UCSD-AML1 (cell line): ENCODE measurements around the gene EPOP.

Experiments
- DNase-seq: peaks from one replicate; lab custom pipeline; 2025; ENCODE audit not compliant: unreplicated experiment; lab: John Stamatoyannopoulos, UW

The EPOP gene

DNA sequence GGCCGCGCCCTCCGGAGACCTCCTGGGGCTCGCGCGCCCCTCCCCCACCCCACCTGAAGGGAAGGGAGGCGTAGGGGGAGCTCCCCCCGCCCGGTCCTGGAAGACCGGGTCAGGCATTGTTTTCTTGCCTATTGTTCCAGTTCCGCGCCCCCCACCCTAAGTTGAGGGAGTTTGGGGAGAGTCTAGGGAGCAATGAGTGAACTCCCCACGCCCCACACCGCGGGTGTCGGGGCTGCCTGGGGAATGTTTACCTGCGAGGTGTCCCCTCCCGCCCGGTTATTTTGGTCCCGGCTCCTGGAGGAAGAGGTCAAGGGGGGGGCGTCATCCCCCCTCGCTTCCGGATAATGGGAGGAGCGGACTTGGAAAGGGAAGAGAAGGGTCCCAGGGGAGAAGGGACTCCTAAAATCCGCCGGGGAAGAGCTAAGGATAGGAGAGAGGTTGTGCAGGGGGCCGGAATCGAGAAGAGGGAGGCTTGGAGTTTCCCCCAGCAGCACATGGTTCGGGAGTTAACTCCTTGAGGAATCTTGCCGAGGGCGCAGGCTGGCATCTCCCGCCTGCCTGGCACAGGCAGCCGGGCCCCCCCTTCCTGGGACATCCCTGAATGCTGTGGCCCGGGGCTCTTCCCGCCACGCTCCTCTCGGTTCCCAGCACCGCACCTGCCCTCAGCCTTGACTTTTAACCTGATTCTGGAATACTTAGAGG, 31.2 kb upstream of the EPOP start:
- DNase-seq: peak; percentile 24

DNA sequence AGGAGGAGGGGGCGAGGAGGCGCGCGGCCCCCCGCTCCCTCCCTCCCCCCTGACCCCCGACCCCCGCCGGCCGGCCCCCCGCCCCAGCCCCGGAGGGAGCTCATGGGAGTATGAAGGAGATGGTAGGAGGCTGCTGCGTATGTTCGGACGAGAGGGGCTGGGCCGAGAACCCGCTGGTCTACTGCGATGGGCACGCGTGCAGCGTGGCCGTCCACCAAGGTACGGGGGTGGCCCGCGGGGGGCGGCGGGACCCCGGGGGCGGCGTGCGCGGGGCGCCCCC, 30.7 kb upstream of the EPOP start:
- no peak for DNase-seq

DNA sequence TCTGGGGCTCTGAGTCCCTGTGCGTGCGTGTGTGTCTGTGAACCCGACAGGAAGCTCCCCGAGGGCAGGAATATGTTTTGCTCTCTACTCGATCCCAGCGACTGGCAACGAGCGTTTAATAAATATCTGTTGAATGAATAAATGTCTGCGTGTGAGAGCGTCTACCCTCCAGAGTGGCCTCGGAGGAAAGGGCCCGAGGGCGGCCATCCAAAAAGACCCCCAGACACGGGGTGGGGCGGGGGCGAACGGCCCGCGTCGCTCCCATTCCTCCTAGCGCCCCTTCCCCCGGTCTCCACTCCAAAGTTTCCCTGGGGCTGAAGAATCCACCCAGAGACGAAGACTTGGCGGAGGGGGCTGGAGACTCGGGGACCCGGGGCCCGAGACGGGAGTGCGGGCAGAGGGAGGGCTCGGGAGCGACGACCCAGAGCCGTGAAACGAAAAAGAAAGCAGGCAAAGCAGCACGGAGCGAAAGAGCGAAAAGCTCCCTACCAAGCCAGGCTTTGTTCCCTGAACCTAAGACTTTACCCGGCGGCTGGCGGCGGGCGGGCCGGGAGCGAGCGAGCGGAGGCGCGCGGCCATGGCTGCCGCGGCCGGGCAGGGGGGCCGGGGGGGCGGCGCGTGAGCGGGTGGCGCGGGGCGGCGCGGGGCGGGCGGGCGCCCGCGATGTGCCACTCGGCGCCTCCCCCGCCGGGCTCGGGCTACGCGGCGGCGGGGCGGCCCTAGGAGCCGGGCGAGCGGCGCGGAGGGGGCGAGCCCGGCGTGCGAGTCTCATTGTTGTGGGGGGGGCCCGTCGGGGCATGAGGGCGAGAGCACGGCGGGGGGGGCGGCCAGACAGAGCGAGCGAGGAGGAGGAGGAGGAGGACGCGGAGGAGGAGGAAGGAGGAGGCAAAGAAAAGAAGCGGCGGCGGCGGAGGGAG, 30.1 kb upstream of the EPOP start, which contains the start of gene MLLT6:
TSS of gene MLLT6 (plus strand) at position 668 of the 917 bp plus-strand sequence. CDS start 360 bp downstream, outside the sequence.
- peak; percentile 66 for DNase-seq

DNA sequence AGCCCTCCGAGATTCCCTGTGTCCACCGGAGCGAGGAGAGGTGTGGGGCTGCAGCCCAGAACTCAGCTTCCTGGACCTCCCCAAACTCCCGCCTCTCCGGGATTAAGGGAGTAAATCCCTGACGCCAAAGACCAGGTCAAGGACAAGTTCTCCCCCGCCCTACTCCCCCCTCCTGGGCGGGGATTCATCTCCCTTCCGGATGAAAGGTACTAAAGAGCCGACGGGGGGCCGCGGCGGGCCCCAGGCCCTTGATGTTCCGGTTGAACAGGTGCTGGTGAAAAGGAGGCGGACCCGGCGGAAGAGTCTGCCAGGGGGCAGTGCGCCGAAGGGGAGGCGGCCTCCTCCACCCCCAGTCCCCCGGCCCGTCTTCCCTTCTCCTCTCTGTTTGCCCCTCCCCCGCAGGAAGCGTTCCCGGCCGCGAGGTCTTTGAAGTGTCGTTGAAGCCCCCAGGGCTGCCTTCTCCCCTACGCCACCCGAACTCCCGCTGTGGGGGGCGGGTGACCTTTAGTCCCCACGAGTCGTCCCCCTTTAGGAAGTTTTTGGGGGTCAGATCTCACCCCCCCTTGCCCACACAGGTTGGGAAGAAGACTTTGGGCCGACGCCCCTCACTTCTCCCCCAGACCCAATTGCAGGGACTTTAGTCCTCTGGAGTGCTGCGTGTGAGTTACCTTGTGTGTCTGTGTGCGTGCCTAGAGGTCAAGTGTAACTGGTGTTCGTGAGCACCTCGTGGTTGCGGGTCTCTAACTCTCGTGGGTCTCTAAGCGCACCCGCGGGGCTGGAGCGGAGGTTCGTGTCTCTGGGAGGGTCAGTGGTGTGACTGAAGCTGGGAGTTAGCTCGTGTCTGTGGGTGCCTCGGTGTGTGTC, 29.2 kb upstream of the EPOP start:
- DNase-seq: peak; percentile 79

DNA sequence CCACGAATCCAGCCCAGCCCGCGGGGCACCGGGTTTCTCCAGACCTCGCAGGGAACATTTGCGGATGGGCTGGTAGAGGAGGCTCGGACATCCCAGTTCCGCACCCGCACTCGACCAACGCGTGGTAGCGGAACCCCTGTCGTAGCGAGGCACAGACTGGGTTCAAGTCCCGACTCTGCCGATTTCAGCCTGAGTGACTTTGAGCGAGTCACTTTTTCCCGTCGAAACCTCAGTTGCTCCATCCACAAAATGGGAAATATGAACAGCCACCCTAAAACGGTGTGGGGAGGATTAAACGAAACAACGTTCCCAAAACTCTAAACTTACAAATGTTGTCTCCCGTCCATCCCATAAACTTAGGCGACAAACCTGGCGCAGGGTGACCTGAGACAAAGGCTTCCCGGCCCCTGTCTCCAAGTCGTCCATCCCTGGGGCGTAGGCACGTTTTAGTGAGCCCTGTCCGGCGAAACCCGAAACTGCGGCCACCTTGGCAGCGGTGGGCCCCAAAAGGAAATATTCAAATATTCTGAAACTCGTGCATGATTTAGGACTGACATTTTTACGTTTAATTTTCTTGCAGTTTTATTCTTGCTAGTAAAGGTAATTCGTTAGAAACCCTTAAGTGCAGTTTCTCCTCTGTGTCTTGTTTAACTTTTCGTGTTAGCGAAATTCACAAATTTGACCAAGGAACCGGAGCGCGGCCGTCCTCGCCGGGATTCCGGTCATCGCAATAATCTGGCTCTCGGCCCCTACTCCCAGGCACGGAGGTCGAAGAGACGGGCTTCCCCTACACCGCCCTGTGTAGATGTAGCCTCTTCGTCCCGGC, 28.4 kb upstream of the EPOP start:
- DNase-seq: peak; percentile 58

DNA sequence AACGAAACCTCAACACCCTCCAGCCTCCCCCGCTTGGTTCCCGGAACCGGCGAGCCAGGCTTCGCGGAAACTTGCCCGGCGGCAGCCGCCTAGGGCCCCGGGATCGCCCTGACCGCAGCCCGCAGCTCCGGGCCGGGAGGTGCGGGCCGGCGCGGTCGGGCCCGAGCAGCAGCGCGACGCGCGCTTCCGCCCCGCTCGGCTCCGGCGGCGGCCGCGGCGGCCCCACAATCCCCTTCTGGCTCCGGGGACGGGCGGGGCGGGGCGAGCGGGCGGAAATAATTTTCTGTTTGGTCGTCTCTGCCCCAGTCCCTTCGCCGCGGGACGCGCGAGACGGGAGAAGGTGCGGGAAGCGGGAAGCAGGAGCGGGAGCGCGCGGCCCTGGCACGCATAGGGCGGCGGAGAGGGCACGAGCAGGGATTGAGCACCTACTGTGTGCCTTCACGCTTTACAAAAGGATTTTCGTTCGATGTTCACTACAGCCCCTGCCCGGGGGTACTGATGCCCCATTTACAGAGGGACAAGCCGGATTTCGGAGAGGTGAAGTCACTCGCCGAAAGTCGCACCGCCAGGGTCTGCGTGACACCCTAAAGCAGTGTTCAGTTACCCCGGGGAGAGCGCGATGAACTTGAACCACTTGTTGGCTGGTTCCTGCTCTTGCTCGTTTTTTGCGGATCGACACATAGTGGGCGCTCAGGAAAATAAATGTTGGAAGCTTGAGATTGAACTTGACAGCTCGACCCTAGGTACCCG, 27.6 kb upstream of the EPOP start:
- peak; percentile 89 for DNase-seq

DNA sequence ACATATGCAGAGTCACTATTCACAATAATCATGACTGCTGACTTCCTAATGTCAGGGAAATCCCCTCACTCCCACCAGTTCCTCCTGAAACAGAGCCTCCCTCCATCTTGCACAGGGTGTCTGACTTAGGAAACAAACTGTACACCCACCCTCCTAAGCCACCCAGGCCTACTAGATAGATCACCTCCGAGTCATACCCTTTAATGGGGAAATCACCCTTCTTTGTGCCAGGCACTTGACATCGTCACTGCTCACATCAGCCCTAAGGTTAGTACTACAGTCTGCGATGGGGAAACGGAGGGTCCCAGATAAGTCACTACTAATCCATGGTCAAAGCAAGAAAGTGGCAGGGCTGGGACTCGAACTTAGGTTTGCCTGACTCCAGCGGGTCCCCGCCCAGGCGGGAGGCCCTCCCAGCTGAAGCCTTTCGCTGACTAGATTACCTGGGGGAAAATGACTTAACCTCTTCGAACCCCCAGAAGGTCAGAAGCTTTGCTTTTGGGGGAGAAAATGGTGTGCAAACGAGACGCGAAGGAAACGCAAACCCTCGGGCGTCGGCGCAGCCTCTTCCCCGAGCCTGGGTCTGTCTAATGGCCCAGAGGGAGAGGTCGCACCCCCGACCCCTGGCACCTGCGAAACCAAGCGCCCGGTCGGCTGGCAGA, 26.9 kb upstream of the EPOP start:
- DNase-seq: peak; percentile 75

DNA sequence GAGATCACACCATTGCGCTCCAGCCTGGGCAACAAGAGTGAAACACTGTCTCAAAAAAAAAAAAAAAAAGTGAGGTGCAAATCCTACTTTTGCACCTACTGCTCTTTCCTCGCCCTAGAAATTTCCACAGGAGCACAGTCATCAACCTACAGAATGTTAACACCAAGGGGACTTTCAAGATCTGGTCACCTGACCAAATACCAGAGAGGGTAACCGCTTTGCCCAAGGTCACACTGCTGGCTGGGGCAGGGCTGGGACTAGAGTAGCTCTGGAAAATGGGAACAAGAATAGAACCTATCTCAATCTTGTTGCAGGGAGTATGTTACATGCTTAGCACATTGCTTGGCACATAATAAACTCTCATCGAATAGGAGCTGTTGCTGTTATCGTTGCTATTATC, 24.0 kb upstream of the EPOP start:
- no peak for DNase-seq

DNA sequence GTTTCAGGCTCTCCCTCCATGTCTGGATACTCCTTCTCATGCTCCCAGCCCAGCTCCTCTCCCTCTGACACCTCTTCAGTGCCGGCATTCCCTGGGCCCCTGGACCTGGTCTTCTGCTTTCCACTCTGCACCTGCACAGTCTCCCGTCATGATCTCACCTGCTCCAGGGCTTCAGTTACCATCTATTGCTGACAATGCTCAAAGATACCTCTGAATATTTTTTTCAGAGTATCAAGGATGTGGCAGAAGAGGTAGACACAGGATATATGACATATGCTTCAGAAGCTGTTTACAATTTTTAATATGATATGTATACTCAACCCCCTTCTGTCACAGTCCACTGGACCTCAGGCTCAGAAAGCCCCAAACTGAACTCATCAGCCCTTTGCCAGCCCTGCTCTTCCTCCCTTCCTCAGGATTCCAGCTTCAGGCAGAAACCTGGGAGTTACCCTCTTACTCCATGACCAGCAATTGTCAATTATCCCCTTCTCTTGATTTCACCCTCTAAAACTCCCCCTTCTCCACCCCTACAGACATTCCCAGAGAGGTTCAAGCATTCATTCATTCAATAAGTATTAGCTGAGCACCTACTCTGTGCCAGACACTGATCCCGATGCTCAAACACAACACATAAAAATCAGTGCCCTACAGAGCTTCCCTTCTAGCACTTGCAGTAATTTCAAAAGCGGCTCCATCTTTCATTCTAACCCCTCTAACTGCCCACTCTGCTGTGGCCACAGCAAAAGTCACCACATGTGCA, 22.5 kb upstream of the EPOP start:
- no peak for DNase-seq

DNA sequence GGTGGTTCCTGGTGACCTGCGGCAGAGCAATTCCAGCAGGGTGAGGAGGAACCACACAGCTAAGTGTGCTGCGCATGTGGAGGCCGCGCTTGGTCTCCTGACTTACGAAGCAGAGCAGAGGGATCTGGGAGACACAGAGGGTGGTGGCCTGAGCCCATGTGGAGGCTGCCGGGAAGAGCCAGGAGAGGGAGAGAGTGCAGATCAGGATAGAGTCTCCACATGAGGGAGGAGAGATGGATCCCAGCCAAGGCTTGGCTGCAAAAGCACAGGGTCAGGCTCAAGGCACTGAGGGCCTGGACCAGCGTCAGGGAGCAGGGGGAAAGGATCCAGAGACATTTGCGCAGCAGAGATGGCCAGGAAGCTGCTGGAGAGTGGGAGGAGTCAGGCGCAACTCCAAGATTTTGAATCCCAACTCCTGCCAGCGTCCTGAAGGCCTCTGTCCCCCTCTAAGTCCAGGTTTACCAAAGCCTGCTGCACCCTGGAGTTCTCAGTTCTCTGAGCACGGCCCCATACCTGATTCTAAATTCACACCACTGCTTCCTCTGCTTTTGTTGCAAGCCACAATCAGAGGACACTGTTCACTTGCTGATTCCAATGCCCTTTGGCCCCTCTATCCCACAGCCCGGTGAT, 19.1 kb upstream of the EPOP start:
- DNase-seq: no peak

DNA sequence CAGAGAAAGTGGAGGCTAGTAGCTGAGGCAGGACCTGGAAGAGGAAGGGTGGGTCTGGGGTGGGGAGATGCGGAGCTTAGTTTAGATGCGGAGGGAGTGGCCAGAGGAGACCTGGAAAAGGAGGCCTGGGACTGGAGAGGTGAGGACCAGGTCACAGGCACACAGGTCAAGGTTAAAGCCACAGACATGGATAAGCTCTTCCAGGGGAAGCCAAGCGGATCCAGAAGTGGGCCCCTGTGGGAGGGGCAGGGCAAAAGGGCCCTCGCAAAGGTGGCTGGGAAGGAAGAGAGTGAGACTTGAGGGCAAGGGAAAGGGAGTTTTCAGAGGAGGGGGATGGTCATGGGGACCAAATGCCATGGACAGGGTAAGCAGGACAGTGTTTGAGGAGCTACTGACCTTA, 16.4 kb upstream of the EPOP start:
- DNase-seq: no peak

DNA sequence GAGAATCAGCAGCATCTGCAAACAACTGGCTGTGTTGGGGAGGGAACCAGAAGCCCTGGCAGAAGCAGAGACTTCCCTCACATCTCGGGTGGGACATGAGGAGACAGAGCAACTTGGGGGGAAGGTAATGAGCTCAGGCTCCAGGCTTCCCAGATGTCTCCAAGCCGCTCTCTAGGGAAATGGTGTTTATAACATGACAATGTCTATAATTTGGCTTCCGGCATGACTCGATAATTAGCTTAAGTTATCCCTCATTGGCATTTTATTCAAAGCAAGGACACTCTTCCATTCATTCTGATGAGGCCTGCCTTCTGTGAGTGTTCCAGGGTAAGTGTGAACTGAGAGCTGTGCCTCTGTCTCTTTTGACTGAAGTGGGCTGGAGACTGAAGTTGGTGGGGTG, 15.6 kb upstream of the EPOP start:
- DNase-seq: no peak

DNA sequence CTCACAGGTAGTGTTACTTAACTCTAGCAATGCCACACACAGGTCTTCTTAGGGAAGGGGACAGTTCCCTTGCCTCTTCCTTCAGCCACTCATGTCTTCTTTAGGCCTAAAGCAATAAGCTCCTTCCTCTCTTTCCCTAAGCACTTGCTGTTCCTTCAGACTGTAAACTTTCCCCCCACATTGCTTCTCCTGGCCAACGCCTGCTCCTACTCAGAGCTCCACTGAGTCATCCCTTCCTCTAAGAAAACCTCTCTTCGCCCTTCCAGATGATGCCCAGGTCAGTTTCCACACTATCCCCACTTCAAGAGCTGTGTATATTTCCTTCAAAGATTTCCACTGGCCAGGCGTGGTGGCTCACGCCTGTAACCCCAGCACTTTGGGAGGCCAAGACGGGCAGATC, 12.5 kb upstream of the EPOP start:
- no peak for DNase-seq

DNA sequence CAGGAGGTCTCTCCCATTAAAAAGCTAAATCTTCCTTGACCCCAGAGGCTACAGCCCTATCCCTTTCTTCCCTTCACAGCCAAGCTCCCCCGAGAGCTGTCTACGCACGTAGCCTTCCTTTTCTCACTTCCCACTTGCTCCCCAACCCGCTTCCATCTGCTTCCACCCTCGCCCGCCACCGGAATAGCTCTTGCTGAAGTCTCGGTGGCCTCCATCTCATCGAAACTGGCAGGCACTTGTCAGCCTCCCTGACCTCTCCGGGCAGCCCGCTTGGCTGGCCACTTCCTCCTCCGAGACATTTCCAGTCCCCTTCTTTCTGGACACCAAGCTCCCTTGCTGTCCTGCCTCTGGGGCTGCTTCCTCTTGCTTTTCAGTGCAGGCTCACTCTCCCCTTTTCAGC, 10.7 kb upstream of the EPOP start:
- DNase-seq: peak; percentile 46

DNA sequence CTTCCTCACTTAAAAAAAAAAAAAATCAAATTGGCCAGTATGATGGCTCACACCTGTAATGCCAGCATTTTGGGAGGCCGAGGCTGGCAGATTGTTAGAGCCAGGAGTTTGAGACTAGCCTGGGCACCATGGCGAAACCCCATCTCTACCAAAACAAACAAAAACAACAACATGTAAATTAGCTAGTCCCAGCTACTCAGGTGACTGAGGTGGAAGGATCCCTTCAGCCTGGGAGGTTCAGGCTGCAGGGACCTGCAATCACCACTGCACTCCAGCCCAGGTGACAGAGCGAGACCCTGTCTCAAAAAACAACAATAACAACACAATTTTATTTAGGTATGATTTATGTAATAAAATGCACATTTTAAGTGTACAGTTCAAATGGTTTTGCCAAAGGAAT, 6.3 kb upstream of the EPOP start:
- DNase-seq: no peak

DNA sequence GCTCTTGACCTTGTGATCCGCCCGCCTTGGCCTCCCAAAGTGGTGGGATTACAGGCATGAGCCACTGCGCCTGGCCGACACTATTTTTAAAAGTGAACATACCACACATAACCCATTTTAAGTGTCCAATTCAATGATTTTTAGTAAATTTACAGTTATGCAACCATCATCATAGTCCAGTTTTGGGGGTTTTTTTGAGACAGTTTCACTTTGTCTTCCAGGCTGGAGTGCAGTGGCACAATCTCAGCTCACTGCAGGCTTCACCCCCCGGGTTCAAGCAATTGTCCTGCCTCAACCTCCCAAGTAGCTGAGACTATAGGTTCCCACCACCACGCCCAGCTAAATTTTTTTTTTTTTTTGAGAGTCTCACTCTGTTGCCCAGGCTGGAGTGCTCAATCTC, 3.1 kb upstream of the EPOP start:
- no peak for DNase-seq

DNA sequence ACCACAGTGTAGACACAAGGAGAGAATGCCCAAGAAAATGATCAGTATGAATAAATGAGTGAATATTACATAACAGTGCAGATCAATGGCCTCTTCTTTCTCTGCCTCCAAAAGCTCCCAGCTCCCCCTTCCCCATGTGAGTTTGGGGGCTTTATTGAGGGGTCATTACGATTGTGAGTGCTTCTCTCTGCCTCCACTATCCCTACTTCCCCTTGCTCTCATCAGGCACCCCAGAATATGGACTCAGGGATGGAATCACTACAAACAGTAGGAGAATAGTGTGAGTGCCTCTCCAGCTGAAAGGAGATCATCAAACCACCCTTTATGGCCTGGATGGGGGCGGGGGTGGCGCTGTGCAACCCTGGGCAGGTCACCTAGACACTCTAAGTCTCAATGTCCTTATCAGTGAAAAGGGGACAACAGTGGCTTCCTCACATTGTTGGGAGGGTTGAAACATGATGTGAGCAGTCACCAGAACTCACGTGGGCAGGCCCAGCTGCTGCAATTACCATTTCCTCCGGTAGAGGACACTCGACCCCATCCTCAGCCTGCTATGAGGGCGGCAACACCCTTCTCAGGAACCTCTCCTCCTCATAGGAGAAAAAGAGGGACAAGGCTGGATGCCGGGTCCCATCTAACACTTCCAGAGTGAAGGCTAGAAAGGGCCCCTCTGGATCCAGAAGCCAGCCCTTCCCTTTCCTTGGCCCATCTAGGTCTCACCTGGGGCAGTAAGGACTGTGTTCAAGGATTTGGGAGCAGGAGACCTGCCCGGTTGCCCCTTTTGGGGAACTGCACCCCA, 2.1 kb upstream of the EPOP start:
- DNase-seq: peak; percentile 86
